Thymus (tissue), 11 donors: ENCODE data around the gene DCLK1. TPM values are rescaled to one million over a fixed set of nuclear protein-coding genes. Genes with fewer than 3 reads are reported as not detected.

Experiments used
- DNase-seq, 9 donors: peaks; one replicate each; pipeline ENCODE4 v3.0.0-alpha.2; 2013; ENCODE audit warnings: low spot score in 9 of 9, low read depth in 6 of 9, missing footprints in 1 of 9
- H3K27ac ChIP-seq, 2 donors: one replicate each; pipeline ENCODE4 v1.5.1; 2013; ENCODE audit warnings: control low read depth in 1 of 2, low read depth in 1 of 2, low read length in 1 of 2, mild to moderate bottlenecking in 1 of 2, moderate library complexity in 1 of 2
- H3K27me3 ChIP-seq, 2 donors: one replicate each; pipeline ENCODE4 v1.5.1; 2013; ENCODE audit warnings: low read length in 1 of 2; ENCODE audit not compliant: control insufficient read depth in 2 of 2, insufficient read depth in 1 of 2
- H3K36me3 ChIP-seq, 2 donors: one replicate each; pipeline ENCODE4 v1.5.1; 2013; ENCODE audit warnings: low read length in 1 of 2, mild to moderate bottlenecking in 1 of 2, moderate library complexity in 1 of 2; ENCODE audit not compliant: control insufficient read depth in 2 of 2, insufficient read depth in 2 of 2
- H3K4me1 ChIP-seq, 2 donors: one replicate each; pipeline ENCODE4 v1.5.1; 2013; ENCODE audit warnings: low read length in 2 of 2; ENCODE audit not compliant: control insufficient read depth in 2 of 2, insufficient read depth in 2 of 2
- H3K4me3 ChIP-seq, 2 donors: one replicate each; pipeline ENCODE4 v1.5.1; 2013; ENCODE audit warnings: low read length in 2 of 2, control low read depth in 1 of 2, mild to moderate bottlenecking in 1 of 2
- H3K9me3 ChIP-seq, 2 donors: one replicate each; pipeline ENCODE4 v1.5.1; 2013; ENCODE audit warnings: low read length in 1 of 2, mild to moderate bottlenecking in 1 of 2; ENCODE audit not compliant: control insufficient read depth in 2 of 2, insufficient read depth in 1 of 2
- WGBS: extraction: QIAGEN DNeasy Blood & Tissue Kit; methylation state at CpG from one replicate; pipeline ENCODE4 v1.1.7; 2013; 5-methylcytosine and 5-hydroxymethylcytosine counted together
- polyA plus RNA-seq: library from polyadenylated mRNA; stranded (reverse); fragments of 200-250 nt; gene quantifications from one replicate; pipeline ENCODE4 v1.2.3, GENCODE V29; 2013
- total RNA-seq: library from RNA; stranded (reverse); fragments of 120-200 nt; gene quantifications from one replicate; pipeline ENCODE4 v1.2.4, GENCODE V29; 2013
- donor health status: healthy.

Gene DCLK1
- total and polyA plus RNA-seq, 2 donors, result 2.5 to 2.9 TPM

GRCh38 chr13:35887115-35887666, 244.0 kb downstream of the DCLK1 start:
- peaks cover 0 to 2% of the 10 kb centered on the region in 2 donors for H3K4me1 ChIP-seq

GRCh38 chr13:35886332-35887114, 244.7 kb downstream of the DCLK1 start:
- no peak overlapping the region for H3K4me3 ChIP-seq
- 84% methylated on average over 9 of the region's 9 CpGs for WGBS
- no peak for DNase-seq
- H3K9me3 ChIP-seq, result no peaks in the 10 kb centered on the region
- no peak overlapping the region for H3K27ac ChIP-seq
- peaks cover 0 to 2% of the 10 kb centered on the region in 2 donors for H3K4me1 ChIP-seq
- H3K27me3 ChIP-seq, result no peaks in the 10 kb centered on the region
- H3K36me3 ChIP-seq, result no peaks in the 10 kb centered on the region

More at GRCh38 chr13:35887115-35887666, 244.0 kb downstream of the DCLK1 start:
- WGBS, result 87% methylated on average over 6 of the region's 6 CpGs
- H3K9me3 ChIP-seq, result no peaks in the 10 kb centered on the region
- no peak overlapping the region for H3K27ac ChIP-seq
- no peak for DNase-seq
- no peak overlapping the region for H3K4me3 ChIP-seq
- H3K36me3 ChIP-seq, result no peaks in the 10 kb centered on the region
- H3K27me3 ChIP-seq, result no peaks in the 10 kb centered on the region

GRCh38 chr13:35884211-35884760, 246.9 kb downstream of the DCLK1 start:
- DNase-seq, result no peak
- Histone ChIP-seq H3K4me1 (peaks cover 0 to 2% of the 10 kb centered on the region in 2 donors), H3K27ac (no peak overlapping the region), H3K9me3 (no peaks in the 10 kb centered on the region), H3K4me3 (no peak overlapping the region), H3K36me3 (no peaks in the 10 kb centered on the region), H3K27me3 (no peaks in the 10 kb centered on the region)
- 87% methylated on average over 4 of the region's 4 CpGs for WGBS

- 77% methylated on average over 10 of the region's 10 CpGs for WGBS
Measured at GRCh38 chr13:35882722-35883497, 248.3 kb downstream of the DCLK1 start.

GRCh38 chr13:35881360-35881759, 249.8 kb downstream of the DCLK1 start:
- H3K4me3 ChIP-seq, result no peak overlapping the region
- DNase-seq, result no peak
- H3K27ac ChIP-seq, result no peak overlapping the region
- no peaks in the 10 kb centered on the region for H3K9me3 ChIP-seq
- no peaks in the 10 kb centered on the region for H3K4me1 ChIP-seq
- H3K27me3 ChIP-seq, result no peaks in the 10 kb centered on the region
- no peaks in the 10 kb centered on the region for H3K36me3 ChIP-seq
- 91% methylated on average over 1 of the region's 1 CpG for WGBS

More at GRCh38 chr13:35882722-35883497, 248.3 kb downstream of the DCLK1 start:
- Histone ChIP-seq H3K36me3 (no peaks in the 10 kb centered on the region), H3K9me3 (no peaks in the 10 kb centered on the region), H3K27ac (no peak overlapping the region), H3K4me3 (no peak overlapping the region), H3K4me1 (peaks cover 0 to 2% of the 10 kb centered on the region in 2 donors), H3K27me3 (no peaks in the 10 kb centered on the region)
- DNase-seq, result no peak

GRCh38 chr13:35879111-35879510, 252.1 kb downstream of the DCLK1 start:
- Histone ChIP-seq H3K4me3 (no peak overlapping the region), H3K27me3 (no peaks in the 10 kb centered on the region), H3K36me3 (no peaks in the 10 kb centered on the region), H3K27ac (no peak overlapping the region), H3K9me3 (no peaks in the 10 kb centered on the region), H3K4me1 (no peaks in the 10 kb centered on the region)
- 83% methylated on average over 4 of the region's 4 CpGs for WGBS
- no peak for DNase-seq

GRCh38 chr13:35876601-35877000, 254.6 kb downstream of the DCLK1 start:
- H3K27ac ChIP-seq, result no peak overlapping the region
- WGBS, result 84% methylated on average over 1 of the region's 1 CpG

GRCh38 chr13:35874704-35875103, 256.5 kb downstream of the DCLK1 start:
- 96% methylated on average over 11 of the region's 11 CpGs for WGBS
- Histone ChIP-seq H3K9me3 (no peaks in the 10 kb centered on the region), H3K36me3 (no peaks in the 10 kb centered on the region), H3K4me1 (no peaks in the 10 kb centered on the region), H3K27me3 (no peaks in the 10 kb centered on the region), H3K4me3 (no peak overlapping the region), H3K27ac (no peak overlapping the region)
- DNase-seq, result no peak

More at GRCh38 chr13:35876601-35877000, 254.6 kb downstream of the DCLK1 start:
- Histone ChIP-seq H3K36me3 (no peaks in the 10 kb centered on the region), H3K9me3 (no peaks in the 10 kb centered on the region), H3K4me1 (no peaks in the 10 kb centered on the region), H3K27me3 (no peaks in the 10 kb centered on the region), H3K4me3 (no peak overlapping the region)
- no peak for DNase-seq

GRCh38 chr13:35872369-35872768, 258.8 kb downstream of the DCLK1 start:
- DNase-seq, result no peak
- no peak overlapping the region for H3K27ac ChIP-seq
- WGBS, result 96% methylated on average over 2 of the region's 2 CpGs
- no peaks in the 10 kb centered on the region for H3K36me3 ChIP-seq
- H3K27me3 ChIP-seq, result no peaks in the 10 kb centered on the region
- no peak overlapping the region for H3K4me3 ChIP-seq
- no peaks in the 10 kb centered on the region for H3K9me3 ChIP-seq
- H3K4me1 ChIP-seq, result no peaks in the 10 kb centered on the region
